Non-pigmented ciliary epithelial cell (primary cell): ENCODE results near the gene ATM.
"Not testable (repeated sequence)": the region's sequence is repeated elsewhere in the genome, so short reads cannot be mapped to it uniquely, and the experiment has no call there.

ENCODE experiments used
- DNase-seq: peaks from one replicate; pipeline ENCODE4 v3.0.0-alpha.2; 2010; ENCODE audit warnings: low read depth

ATM gene

GRCh38 chr11:108220721-108221336 lies 2.0 kb upstream of the ATM start:
- no peak for DNase-seq

GRCh38 chr11:108221371-108221770 lies 1.5 kb upstream of the ATM start:
- DNase-seq = no peak

DNA sequence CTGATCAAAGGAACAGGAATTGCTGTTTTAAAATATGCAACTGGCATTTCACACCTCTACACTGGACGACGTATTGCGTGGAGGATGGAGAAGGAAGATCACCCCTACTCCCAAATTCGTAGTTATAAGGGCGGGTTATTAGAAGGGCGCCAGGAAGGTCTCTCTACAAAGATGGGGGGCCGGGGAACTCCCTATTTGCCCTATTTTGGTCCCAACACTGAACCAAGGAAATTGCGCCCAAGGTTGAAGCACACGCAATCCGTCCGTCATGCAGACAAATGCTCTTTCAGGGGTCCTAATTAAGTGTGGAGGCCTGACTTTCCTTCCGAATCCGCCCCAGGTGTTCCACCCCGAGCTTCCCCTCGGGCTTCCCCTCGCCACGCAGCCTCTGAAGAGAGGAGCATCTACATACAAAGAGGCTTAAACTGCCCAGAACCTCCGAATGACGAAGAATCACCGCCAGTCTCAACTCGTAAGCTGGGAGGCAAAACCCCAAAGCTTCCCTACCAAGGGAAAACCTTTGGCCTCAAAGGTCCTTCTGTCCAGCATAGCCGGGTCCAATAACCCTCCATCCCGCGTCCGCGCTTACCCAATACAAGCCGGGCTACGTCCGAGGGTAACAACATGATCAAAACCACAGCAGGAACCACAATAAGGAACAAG lies 825 bp upstream of the ATM start:
- DNase-seq = no peak

- DNase-seq = no peak
These were observed 682 bp downstream of the ATM start for GRCh38 chr11:108223348-108224149.

GRCh38 chr11:108224366-108224765 lies 1.5 kb downstream of the ATM start:
- DNase-seq = no peak

DNA sequence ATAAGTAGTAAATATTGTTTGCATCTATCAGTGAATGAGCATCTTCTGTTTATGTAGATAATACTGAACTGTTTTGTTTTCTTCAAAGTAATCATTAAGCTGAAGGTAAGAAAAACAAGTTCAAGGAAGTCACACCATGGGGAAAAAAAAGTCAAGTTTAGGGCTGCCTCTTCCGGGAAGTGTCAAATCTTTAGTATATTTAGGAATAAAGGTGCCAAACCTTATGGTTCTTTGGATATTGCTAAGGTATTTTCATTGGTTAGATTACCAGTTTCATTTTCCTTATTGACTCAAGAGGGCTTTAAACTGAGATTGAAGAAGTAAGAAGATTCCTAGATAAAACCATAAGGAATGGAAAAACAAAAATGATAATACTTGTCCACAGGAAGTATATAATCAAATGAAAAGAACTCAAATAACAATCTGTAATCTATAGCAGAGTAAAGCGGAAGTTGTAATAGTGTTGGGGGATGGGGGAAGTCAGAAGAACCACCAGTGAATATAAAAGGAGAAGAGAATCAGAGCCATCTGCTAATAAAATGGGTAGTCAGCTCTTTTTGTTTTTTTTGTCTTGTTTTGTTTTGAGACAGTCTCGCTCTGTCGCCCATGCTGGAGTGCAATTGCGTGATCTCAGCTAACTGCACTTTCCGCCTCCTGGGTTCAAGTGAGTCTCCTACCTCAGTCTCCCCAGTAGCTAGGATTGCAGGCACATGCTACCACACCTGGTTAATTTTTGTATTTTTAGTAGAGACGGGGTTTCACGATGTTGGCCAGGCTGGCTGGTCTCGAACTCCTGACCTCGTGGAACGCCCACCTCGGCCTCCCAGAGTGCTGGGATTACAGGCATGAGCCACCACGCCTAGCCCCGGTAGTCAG lies 2.3 kb downstream of the ATM start:
- no peak for DNase-seq

DNA sequence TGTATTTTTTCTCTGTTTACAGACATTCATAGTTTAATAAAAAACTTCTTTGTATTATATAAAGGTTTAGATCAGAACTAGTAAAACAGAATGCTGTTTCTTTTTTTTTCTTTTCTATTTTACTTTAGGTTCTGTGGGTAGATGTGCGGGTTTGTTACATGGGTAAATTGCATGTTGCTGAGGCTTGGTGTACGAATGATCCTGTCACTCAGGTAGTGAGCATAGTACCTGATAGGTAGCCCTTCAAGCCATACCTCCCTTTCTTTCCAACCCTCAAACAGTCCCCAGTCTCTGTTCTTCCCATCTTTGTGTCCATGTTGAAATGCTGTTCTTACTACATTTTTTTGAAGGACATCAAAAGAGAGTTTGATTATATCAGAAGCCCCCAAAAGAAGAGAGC lies 3.2 kb downstream of the ATM start:
- DNase-seq = no peak

DNA sequence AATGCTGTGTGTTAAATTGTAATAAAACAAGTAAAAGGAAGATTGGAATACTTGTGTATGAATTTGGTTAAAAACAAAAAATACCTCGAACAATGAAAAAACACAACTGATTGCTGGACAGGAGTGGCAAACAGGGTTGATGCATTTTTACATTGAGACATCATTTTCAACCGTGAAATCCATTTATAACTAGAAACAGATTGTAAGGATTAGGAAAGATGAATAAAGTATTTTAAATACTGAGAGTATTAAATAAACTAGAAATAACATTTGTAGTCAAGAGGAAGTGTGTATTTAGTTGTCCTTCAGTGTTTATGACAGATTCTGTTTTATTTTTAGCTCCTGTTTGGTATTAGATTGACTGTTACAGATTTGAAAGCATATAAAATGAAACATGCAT lies 5.4 kb downstream of the ATM start:
- DNase-seq = no peak

GRCh38 chr11:108233277-108233945 lies 10.5 kb downstream of the ATM start:
- no peak for DNase-seq

- no peak for DNase-seq
These were observed 12.3 kb downstream of the ATM start for GRCh38 chr11:108235192-108235591.

DNA sequence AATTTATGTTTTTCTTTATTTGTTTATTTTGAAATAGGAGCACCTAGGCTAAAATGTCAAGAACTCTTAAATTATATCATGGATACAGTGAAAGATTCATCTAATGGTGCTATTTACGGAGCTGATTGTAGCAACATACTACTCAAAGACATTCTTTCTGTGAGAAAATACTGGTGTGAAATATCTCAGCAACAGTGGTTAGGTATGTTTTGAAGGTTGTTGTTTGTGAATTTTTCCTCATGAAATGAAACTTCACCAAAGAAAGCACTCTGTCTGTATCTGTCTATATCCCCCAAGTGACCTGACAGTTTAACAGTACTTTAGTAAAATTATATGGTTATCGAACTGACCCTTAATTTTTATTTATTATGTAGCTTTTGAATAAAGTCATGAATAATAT lies 12.8 kb downstream of the ATM start:
- no peak for DNase-seq

DNA sequence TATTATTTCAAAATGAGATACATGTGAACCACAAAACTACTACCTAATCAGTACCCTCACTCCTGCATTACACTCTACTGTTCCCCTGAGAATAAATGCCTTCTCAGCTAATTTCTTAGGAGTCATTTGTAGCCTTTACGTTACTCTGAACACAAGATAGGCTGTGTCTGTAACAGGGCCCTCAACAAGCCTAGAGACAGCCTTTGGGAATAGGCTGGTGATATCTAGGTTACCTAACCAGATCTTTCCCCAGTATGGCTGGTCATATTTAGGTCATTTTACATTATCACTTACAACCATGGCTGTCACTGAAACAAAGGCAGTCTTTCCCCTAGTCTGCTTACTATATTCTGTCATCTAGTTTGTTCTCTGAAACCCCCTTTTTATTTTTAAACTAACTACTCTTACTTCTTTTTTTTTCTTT lies 14.2 kb downstream of the ATM start:
- DNase-seq = no peak

GRCh38 chr11:108239076-108239475 lies 16.2 kb downstream of the ATM start:
- no peak for DNase-seq

DNA sequence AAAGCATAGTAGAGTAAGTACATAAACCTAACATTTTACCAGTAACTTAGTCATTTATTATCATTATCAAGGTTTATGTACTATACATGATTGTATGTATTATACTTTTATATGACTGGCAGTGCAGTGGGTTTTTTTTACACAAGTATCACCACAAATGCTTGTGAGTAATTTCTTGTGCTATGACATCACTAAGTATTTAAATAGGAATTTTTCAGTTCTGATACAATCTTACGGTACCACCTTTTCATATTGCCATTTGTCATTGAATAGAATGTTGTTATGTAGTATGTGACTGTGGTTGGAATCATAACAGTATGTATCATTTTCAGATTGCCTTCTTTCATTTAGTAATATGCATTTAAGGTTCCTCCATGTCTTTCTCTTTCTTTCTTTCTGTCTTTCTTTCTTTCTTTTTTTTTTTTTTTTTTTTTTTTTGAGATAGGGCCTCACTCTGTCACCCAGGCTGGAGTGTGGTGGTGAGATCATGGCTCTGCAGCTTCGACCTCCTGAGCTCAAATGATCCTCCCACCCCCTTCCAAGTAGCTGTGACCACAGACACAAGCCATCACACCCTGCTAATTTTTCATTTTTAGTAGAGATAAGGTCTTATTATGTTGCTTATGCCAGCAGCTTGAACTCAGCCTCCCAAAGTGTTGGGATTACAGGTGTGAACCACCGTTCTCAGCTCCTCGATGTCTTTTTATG lies 18.6 kb downstream of the ATM start:
- no peak for DNase-seq

DNA sequence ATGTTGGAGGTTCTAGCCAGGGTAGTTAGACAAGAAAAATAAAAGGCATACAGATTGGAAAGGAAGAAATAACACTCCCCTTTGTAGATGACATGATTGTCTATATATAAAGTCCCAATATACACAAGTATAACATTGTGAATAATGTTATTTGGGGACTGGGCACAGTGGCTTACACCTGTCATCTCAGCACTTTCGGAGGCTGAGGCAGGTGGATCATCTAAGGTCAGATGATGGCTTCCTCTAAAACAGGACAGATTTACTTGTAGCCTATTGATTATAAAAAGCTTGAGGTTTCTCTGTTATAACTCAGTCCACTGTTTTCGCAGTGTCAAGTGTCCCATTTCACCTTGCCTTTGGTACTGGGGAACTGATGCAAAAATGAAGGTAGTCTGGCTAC lies 19.6 kb downstream of the ATM start:
- no peak for DNase-seq

DNA sequence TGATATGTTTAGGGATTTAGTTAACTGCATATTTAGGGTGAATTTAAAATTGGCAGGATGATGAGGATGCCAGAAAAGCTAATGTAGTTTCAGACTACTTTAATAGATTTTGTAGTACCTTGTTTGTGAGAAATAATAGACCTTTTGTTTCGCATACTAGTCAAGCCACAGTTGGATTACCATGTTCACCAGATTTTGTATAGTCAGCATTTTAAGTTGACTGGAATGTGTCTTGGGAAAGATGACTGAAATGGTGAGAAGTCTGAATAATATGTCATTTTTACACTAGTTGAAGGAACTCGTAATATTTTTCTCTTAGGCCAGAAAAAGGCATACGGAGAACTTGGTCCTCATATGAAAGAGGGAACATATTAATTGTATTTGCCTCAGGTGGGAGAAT lies 23.4 kb downstream of the ATM start:
- DNase-seq = no peak

GRCh38 chr11:108246885-108247284 lies 24.0 kb downstream of the ATM start:
- no peak for DNase-seq

DNA sequence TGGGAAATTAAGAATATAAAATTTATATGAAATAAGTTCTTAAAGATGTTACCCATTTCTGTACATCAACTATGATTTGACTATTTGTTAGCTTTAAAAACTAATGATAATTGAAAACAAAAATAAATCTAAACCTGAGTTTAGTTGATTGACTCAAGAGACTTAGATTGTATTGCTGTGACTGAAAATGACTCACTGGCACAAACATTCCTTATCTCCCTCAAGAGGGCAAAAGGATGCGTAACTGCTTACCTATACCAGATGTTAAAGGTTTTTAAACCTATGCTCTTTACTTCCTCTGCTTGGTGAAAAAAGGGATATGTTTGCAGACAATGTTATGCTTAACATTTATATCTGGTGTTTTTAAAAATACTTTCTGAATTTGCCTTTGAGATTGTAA lies 30.3 kb downstream of the ATM start:
- DNase-seq = no peak

- DNase-seq = no peak
These were observed 46.7 kb downstream of the ATM start for GRCh38 chr11:108269583-108269982.

DNA sequence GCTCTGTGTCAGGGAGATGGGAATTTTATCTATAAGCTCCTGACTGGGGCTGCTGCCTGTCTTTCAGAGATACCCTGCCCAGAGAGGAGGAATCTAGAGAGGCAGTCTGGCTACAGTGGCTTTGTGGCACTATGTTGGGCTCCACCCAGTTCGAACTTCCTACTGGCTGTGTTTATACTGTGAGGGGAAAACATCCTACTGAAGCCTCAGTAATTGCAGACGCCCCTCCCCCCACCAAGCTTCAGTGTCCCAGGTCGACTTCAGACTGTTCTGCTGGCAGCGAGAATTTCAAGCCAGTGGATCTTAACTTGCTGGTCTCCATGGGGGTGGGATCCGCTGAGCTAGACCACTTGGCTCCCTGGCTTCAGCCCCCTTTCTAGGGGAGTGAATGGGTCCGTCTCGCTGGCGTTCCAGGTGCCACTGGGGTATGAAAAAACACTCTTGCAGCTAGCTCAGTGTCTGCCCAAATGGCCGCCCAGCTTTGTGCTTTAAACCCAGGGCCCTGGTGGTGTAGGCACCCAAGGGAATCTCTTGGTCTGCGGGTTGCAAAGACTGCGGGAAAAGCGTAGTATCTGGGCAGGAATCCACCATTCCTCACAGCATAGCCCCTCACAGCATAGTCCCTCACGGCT lies 54.2 kb downstream of the ATM start:
- DNase-seq = not testable (repeated sequence)

DNA sequence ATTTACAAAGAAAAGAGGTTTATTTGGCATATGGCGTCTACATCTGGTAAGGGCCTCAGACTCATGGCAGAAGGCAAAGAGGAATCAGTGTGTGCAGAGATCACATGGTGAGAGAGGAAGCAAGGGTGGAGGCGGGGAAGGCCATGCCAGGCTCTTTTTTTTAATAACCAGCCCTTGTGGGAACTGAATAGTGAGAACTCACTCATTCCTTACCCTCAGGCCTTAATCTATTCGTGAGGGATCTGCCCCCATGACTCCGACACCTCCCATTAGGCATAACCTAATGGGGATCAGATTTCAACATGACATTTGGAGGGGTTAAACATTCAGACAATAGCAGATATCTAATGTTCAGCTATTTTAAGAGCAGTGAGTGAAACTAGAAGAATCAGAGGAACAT lies 55.7 kb downstream of the ATM start:
- DNase-seq = no peak
